ENCODE data around the gene PABPN1L. TPM values are rescaled to one million over a fixed set of nuclear protein-coding genes. Genes with fewer than 3 reads are reported as not detected.

The PABPN1L gene
- total and polyA plus RNA-seq, 9 of the 15 experiments (the other 6 are each of a cell fraction or from before 2014, with no cell fraction given) = 0.11 to 0.32 TPM; not detected in 7

GRCh38 chr16:88851616-88852015, 14.8 kb downstream of the PABPN1L start:
- ChIA-PET CTCF (ENCODE audit: low intra/inter-chr PET ratio) (no interaction called here), POLR2A (interaction anchor here (0.6 to 0.8 kb wide), 4 partner anchors 13 to 760 kb away, joined by 3 to 5 read pairs (median 3); no protein-coding TSS in a partner anchor)
- no TSS peak for BruUV-seq (replicated peaks)
- peaks cover 7% of the 10 kb centered on the region; the same call in 2 of the 3 replicates for H3K36me3 ChIP-seq (ENCODE audit: control insufficient read depth, insufficient read depth, low read length)
- DNase-seq (ENCODE audit: extremely low read depth in 1 of 4, low spot score in 3 of 4) (no peak), FAIRE-seq (no peak), ATAC-seq (no peak)
- no peak overlapping the region for H3K4me2 ChIP-seq (ENCODE audit: insufficient read depth, low read length)
- no peak overlapping the region for H2AFZ ChIP-seq (ENCODE audit: low read depth, low read length)
- peaks cover 4 to 43% of the 10 kb centered on the region in 2 experiments; a peak in 3 of 5 replicates for H3K4me1 ChIP-seq (replicated peaks in 1 of 2; ENCODE audit: control insufficient read depth in 2 of 2, insufficient read depth in 2 of 2, low read length in 2 of 2)
- H3K27me3 ChIP-seq (ENCODE audit: control insufficient read depth in 2 of 2, insufficient read depth in 2 of 2, low read length in 2 of 2) = no peaks in the 10 kb centered on the region
- H3K9me1 ChIP-seq (ENCODE audit: control insufficient read depth, insufficient read depth, low read length) = peaks cover 6% of the 10 kb centered on the region
- H3K27ac ChIP-seq (ENCODE audit: extremely low read depth, low read depth, low read length) = no peak overlapping the region
- in situ Hi-C loops (cut with MboI) = no loop called here
- no peak overlapping the region for H3K9ac ChIP-seq (ENCODE audit: insufficient read depth in 1 of 2, low read depth in 2 of 2, low read length in 2 of 2)
- H3K4me3 ChIP-seq = no peak overlapping the region
- peaks cover 7% of the 10 kb centered on the region; the same call in 2 of the 3 replicates for H3K79me2 ChIP-seq (ENCODE audit: control insufficient read depth, insufficient read depth, low read length)
- WGBS (ENCODE audit: insufficient coverage, low coverage, missing lambda C conversion rate) = 77% methylated on average over 17 of the region's 19 CpGs
- intact Hi-C loops (cut with micrococcal nuclease) = no loop called here
- H4K20me1 ChIP-seq (replicated peaks; ENCODE audit: control insufficient read depth, insufficient read depth, low read length) = no peaks in the 10 kb centered on the region; the same call in 1 of the 2 replicates
- H3K9me3 ChIP-seq (replicated peaks; ENCODE audit: control insufficient read depth, insufficient read depth, low read depth, low read length) = no peaks in the 10 kb centered on the region
- TF ChIP-seq MGA (IDR thresholded peaks at IDR 0.05) (no peak), ZNF695 (CRISPR knock-in tag; IDR thresholded peaks at IDR 0.05) (no peak), POU5F1 (IDR thresholded peaks at IDR 0.05; ENCODE audit: borderline replicate concordance, low read depth, low read length, partially characterized antibody) (no peak), RHOXF2B (CRISPR knock-in tag; conservative IDR thresholded peaks at IDR 0.05) (no peak), NFXL1 (CRISPR knock-in tag; IDR thresholded peaks at IDR 0.05) (no peak), SP1 (CRISPR knock-in tag; IDR thresholded peaks at IDR 0.05) (no peak), CREM (IDR thresholded peaks at IDR 0.05; ENCODE audit: low read depth) (no peak), CXXC5 (CRISPR knock-in tag; IDR thresholded peaks at IDR 0.05) (no peak), ETV5 (CRISPR knock-in tag; IDR thresholded peaks at IDR 0.05; ENCODE audit: low read depth) (no peak), HMGXB4 (CRISPR knock-in tag; IDR thresholded peaks at IDR 0.05) (no peak), RBM34 (IDR thresholded peaks at IDR 0.05; ENCODE audit: borderline replicate concordance, insufficient read depth, low read length) (no peak)

All from K562 (cell line).